ENCODE results near the gene COL4A5.

DNA sequence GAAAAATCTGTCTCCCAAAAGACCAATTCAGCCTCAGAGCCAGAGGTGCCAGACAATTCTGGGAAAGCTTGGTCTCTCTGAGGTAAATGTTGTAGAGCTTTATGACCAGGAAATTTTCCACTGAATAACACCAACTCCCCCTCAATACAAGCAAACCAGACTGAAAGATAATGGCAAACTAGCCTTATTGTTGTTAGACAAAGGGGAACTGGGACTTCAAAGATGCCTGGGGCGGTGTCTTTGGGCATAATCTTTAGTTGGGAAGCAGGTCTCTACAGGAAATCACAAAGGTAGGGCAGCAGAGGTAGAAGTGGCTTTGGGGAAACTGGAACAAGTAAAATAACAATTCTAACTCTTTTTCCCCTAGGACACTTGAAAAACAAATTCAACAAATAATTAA is 13.4 kb upstream of the COL4A5 start:
- TF ChIP-seq, protein P1, sequence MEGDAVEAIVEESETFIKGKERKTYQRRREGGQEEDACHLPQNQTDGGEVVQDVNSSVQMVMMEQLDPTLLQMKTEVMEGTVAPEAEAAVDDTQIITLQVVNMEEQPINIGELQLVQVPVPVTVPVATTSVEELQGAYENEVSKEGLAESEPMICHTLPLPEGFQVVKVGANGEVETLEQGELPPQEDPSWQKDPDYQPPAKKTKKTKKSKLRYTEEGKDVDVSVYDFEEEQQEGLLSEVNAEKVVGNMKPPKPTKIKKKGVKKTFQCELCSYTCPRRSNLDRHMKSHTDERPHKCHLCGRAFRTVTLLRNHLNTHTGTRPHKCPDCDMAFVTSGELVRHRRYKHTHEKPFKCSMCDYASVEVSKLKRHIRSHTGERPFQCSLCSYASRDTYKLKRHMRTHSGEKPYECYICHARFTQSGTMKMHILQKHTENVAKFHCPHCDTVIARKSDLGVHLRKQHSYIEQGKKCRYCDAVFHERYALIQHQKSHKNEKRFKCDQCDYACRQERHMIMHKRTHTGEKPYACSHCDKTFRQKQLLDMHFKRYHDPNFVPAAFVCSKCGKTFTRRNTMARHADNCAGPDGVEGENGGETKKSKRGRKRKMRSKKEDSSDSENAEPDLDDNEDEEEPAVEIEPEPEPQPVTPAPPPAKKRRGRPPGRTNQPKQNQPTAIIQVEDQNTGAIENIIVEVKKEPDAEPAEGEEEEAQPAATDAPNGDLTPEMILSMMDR (IDR thresholded peaks at IDR 0.05; ENCODE audit: low read depth, low read length, poor library complexity, severe bottlenecking): no peak
- no peak for TF ChIP-seq EZH2phosphoT487 (IDR thresholded peaks at IDR 0.05; ENCODE audit: borderline replicate concordance, low read length)

Measured in DOHH2 (cell line).